HG03565 (cell line): Measurements from ENCODE around the gene FBXL13.
"Not testable (repeated sequence)": the region's sequence is repeated elsewhere in the genome, so short reads cannot be mapped to it uniquely, and the experiment has no call there.

ENCODE experiments used
- ATAC-seq: cut with Tn5 transposase; IDR thresholded peaks from one replicate; pipeline ENCODE4 v1.9.1; 2021; ENCODE audit warnings: mild to moderate bottlenecking, moderate library complexity; ENCODE audit not compliant: unreplicated experiment

FBXL13 gene

DNA sequence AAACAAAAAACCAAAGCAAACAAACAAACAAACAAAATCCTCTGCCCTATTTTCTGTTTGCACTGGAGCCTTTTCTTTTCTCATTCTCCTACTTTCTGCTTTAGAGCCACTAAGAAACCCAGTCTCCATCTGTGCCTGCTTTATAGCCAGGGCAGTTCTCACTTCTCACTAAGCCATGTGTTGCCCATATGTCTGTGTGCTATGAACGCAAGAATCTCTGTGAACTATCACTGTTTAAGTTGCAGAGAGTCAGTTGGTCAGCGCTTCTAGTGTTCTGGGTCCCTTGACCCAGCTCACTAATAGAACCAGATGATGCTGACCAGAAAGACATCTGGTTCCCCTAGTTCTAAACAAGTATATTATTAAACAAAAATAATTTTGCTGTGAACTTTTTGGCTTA is 244.4 kb downstream of the FBXL13 start:
- no peak for ATAC-seq

DNA sequence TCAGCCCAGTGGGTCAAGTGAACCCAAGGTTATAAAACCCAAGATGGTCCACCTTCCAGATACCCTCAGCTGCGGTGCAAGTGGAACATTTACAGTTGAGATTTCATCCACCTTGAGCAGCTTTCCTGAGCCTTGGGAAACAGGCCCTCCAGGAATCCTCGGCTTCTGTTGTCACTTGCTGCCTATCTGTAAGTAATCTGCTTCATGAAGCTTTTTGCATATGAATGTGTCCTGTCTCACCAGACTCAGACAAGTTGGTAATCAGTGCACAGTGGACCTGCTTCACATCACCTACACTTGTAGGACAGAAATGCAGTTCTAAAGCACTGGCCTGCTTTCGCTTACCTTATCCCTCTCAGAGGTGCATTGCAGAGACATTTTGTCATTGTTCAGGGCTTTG is 245.5 kb downstream of the FBXL13 start:
- ATAC-seq = no peak

DNA sequence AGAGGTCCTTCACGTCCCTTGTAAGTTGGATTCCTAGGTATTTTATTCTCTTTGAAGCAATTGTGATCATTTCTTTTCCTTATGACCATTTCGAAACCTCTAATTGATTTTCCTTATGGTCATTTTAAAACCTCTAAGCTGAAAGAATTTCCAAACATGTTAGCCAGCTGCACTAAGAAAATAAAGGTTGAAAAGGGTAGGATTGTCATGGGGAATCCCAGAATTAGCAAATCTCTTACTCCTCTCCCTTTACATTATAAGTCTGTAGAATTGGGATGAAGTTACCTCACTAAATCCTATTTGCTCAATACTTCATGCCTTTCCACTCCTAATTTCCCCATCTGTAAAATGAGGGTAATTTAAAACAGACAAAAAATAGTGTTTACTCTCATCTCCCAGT is 246.3 kb downstream of the FBXL13 start:
- ATAC-seq = no peak

DNA sequence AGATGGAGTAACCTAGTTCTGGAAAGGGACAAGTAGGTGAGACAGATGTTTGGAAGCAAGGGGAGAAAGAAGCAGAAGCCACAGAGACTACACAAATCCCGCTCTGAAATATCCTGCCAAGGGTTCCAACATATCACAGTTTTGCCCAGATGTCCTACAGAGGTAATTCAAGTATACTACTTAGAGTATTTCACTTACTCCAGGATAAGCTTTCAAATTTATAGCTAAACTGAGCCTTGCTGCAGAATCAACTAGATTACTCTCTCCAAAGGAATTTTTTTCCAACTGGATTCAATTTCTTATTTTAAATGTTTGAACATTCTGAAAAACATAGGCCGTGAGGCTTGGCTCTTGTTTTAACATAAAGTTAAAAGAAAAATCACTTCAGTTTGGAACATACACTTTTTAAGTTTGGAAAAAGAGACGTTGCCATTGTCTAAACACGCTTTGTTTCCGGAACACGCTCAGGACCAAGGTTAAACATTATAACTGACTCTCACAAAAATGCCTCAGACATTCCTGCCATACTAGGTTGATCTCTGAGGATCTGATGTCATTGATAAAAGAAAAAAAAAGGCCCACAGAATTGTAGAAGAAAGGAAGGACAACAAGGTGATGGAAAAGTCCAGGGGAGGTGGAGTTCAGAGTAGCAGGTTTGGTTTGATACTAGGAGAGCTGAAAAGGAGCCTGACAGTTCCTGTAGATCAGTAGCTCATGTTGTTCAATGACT is 251.0 kb downstream of the FBXL13 start:
- ATAC-seq = no peak

DNA sequence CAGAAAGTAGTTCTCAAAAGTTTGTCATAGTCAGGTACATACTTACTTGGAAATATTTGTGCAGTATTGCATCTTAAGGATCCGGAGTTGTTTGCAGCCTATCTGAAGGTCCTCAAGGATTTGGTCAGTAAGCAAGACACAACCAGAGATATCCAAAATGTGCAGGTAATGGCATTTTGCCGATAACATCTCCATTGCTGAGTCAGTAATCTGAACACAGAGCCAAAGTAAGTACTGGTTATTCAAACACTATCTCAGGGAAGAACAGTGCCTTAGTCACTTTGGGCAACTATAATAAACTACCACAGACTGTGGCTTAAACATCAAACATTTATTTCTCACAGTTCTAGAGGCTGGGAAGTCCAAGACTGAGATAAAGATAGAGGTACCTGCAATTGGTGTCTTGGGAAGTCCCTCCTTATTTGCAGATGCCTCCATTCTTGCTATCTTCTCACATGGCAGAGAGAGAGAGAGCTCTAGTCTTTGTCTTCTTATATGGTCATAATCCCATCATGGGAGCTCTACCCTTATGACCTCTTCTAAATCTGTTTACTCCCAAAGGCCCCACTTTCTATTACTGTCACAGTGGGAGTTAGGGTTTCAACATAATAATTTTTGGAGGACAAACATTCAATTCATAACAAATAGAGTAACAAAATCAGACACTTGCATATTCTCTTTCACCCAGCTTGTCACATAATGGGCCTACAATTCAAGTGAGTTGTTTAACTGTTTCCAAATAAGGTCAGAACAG is 252.4 kb downstream of the FBXL13 start:
- ATAC-seq = no peak

DNA sequence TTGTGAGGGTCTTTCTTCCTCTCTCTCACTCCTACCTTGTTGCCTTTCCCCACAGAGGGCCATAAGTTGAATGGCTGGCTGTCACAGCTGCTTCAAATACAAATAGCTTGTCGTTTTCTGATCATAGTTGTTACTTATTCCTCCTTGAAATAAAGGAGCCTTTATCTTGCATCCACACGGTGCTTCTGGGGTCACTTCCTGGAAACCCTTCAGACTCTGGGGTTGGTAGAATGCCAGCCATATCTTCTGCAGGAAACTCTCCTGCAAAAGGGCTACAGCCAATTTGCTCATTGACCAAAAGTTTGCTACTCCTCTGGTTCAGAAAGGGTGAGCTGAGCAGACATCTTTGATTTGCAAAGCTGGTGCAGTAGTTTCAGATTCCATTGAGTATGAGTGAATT is 255.4 kb downstream of the FBXL13 start:
- ATAC-seq = no peak

DNA sequence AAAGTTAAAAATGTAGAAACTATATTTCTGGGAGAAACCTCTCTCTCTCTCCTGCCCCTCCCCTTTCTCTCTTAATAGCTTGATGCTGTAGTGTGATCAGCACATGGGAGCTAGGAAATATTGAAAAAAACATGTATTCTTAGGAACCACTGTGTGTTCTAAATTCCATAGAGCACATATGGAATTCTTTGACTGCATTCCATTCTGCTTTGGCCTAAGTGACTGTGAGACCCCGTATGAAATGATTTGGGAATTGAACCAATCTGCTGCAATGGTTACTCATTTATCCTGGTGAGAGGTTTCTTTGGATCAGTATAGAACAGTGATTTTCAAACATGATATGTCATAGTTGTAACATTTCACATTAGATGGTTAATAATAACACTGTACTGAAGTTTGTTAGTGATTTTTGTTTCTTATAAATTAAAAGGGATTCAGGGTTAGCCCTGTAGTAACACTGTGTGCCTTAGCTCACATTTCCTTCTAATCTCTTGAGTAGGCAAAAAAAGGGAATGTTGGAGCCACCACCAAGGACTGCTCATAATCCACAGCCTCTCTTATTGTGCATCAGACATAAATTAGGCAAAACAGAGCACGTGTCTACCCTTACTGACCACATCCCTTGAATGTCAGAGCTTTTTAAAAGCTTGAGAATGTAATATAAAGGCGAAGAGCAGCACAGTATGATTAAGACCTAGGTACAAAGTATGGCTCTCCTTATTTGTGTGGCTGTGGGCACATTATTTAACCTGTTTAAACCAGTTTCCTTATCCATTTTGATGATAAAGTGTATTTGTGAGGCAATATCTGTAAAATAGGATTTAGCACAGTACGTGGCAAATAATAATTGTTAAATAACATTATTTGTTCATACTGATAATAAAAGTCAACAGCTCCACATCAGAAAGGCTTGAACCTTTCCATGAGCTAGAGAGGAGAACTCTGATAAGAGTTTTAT is 256.7 kb downstream of the FBXL13 start:
- ATAC-seq = no peak

DNA sequence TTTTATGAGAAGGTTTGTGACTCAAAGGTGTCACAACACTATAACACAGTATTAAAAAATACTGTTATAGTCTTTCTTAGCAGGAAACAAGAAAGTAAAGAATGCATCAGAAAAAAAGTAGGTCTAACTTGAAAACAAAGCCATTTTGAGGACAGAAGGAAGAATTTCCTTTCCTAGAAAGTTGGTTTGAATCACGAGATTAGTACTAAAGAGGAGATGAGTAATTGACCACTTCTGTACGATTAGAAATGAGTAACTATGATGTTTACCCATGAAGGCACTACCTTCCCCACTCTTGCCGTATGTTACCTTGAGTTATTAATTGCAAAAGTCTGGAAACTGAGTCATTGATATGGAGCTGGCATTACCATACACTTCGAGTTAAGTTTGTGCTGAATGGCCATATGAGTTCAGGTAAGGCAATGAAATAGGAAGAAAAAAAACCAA is 260.5 kb downstream of the FBXL13 start:
- ATAC-seq = no peak

DNA sequence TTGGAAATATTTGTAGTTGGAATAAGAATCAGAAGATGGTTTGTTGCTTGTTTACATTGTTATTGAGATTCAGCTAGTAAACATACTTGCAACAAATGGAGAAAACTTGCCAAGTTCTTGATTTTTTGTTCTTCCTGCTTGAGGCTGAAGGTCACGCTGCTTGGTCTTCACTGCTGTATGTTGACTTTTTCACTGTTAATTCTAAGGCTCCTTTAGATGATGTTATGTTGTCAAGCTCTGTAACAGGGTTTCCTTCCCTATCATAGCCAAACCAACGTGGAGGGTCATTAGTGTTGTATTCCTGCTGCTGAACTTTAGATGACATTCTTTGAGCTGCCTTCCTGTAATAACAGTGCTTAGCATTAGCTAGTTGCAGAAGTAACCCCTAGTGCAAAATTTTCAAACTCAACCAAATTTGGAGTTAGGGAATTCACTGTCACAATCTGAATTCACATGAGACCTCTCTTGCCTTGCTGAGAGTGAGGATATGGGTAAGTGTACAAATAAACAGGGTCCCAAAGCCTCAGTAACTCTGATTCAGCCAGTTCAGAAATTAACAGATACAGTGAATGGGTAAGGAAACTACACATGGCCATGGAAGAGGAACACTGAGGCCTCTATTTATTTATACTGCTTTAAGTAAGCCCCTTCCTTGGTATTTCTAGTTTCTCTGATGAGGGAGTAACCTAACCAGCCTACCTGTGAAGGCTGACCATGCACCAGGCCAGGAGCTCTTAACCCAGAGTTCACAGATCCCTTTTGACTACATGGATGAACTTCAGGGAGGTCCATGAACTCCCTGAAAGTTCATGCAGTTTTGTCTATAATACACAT is 261.2 kb downstream of the FBXL13 start:
- no peak for ATAC-seq

DNA sequence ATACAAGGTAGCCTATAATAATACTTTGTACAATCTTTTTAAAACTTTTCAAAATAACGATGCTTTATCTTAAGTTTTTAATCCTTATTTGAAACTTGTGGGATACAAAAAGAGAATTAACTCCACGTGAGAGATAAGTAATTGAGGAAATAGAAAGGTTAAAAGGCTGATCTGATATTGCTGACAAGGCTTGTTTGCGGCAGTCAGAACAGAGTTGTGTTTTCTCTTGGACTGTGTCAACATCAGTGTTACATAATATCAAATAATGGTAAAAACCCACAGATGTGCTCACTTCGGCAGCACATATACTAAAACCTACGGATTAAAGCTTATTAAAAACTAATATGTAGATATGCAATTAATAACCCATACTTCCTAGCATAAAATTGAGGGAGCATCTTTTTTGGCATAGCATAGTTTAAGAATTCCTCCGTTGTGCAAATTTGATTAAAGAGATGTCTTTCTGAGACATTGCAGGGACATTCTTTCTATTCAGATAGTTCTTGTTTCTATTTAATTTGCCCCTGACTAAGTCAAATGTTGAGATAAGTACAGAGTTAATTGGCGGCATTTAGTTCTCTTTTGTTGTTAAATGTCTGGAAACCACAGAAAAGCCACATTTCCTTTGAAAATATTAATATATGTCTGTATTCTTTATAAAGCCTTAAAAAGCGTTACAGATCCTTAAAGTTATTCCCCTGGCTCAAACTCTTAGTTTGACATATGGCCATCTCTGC is 262.5 kb downstream of the FBXL13 start:
- no peak for ATAC-seq

DNA sequence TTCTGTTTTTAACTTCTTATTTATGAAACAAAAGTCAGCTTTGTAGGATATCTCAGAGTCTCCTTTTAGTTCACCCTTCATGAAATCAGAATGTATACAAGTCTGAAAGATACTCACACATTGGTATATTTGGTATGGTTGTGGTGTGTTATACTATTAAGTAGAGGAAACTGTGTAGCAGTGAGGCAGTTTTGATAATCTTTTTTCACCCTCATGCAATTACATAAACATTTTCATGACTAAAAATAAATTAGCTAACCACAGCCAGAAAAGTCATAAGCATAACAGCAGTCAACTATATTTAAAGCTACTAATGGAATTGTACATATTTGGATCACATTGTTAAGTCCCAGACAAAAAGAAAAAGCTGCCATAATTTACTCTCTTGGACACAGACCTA is 263.7 kb downstream of the FBXL13 start:
- no peak for ATAC-seq

DNA sequence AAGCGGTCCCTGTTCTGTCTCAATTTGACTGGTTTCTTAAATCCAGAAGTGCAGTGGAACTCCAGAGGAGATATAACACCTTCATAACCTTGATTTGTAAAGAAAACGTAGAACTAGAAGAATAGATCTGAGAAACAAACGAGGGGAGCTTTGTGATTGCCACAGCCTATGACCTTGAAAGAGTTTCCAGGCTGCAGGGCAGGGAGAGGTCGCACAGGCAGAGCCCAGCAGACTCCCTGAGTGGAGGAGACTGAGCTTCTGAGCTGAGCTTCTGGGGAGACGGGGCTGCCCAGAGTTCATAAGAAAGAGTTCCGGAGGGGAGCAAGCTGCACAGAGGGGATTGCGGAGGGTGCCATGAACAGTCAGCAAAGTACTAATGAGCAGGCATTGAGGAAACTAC is 268.0 kb downstream of the FBXL13 start:
- no peak for ATAC-seq

DNA sequence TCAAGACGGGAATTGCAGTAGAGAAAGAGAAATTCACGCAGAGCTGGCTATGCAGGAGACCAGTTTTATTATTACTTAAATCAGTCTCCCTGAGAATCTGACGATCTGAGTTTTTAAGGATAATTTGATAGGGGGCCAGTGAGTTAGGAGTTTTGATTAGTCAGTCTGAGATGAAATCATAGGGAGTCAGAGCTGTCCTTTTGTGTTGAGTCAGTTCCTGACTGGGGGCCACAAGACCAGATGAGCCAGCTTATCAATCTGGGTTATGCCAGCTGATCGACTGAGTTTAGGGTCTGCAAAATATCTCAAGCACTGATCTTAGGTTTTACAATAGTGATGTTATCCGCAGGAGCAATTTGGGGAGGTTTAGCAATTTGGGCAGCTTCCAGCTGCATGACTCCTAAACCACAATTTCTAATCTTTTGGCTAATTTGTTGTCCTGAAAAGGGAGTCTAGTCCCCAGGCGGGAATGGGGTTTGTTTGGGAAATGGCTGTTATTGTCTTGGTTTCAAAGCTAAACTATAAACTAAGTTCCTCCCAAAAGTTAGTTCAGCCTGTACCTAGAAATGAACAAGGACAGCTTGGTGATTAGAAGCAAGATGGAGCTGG is 278.5 kb downstream of the FBXL13 start:
- ATAC-seq = not testable (repeated sequence)

DNA sequence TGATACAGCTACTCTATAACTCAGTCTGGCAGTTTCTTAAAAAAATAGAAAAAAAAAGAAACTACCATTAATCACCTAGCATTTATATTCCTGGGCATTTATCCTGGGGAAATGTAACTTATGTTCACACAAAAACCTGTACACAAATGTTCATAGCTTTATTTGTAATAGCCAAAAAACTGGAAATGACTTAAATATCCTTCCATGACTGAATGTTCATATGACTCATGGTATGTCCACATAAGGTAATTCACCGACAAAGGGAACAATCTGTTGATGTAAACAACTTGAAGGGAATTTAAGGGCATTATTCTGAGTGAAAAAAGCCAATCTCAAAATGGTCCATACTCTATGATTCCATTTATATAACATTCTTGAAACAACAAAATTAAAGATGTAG is 280.0 kb downstream of the FBXL13 start:
- ATAC-seq = not testable (repeated sequence)

DNA sequence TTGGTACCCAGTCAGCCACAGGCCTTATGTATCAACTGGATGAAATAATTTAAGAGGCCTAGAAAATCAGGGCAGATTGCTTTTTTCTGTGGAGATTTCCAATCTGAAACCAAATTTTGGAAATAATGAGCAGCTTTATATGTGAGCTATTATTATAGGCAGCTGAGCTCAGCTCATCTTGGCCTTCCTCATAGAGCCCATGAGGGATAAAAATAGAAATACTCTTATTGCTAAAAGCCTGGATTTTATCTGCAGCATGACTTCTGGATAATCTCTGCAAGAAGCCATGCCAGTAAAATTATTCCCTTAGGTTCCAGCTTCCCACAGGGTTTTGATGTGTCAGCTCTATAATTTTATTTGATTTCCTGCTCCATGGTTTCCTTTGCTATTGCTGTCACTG is 282.8 kb downstream of the FBXL13 start:
- ATAC-seq = not testable (repeated sequence)

DNA sequence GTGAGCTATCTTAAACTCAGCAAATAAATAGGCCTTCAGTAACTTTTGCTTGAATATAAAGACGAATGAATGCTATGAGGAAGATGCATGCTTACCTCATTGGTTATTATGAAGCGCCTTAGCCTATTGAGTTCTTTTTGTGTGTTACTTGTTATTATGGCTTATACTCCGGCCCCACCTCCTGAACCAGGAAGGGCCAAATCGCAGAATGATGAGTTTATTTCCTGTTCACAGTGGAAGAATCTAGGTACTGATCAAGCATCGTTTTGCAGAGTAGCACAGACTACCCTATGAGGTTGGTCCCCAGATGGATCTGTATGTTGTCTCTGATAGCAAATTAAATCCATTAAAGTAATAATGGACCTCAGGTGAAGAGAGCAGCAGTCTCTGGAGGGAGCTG is 283.2 kb downstream of the FBXL13 start:
- ATAC-seq = not testable (repeated sequence)

DNA sequence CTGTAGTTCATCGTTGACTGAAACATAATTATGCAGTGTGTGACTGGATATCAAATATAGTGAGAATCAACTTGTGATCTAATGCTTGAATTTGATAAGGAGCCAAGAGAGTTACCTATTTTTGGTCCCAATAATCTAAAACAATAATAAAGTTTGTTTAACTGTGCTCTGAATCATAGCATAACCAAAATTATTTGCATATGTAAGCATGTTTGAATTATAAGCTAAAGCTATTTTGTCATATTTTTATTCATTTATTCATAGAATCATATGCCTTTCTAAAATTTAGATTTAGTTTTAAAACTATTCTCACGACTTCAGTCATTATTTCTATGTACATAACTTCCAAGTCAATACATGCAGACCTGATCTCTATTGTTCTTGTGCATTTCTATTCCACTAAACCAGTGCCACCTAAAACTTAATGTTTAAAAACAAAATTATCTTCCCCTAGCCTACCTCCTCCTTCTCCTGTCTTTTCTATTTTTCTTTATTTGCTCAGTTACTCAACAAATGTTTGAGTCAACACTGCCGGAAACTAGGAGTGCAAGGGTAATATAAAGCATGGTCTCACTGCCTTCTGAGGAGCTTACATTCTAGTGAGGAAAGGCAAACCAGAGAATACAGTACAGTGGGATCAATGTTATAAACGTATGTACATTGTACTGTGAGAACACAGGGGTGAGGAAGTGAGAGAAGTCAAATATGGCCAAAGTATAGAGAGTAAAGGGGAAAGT is 284.1 kb downstream of the FBXL13 start:
- ATAC-seq = not testable (repeated sequence)

DNA sequence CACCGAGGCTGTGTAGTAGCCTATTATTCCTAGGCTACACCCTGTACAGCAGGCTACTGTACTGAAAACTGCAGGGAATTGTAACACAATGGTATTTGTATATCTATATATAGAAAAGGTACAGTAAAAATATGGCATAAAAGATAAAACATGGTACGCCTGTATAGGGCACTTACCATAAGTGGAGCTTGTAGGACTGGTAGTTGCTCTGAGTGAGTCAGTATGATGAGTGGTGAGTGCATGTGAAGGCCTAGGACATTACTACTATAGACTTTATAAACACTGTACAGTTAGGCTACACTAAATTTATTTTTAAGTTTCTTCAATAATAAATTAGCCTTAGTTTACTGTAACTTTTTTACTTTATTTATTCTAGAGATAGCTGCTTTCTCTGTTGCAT is 285.8 kb downstream of the FBXL13 start:
- not testable (repeated sequence) for ATAC-seq

DNA sequence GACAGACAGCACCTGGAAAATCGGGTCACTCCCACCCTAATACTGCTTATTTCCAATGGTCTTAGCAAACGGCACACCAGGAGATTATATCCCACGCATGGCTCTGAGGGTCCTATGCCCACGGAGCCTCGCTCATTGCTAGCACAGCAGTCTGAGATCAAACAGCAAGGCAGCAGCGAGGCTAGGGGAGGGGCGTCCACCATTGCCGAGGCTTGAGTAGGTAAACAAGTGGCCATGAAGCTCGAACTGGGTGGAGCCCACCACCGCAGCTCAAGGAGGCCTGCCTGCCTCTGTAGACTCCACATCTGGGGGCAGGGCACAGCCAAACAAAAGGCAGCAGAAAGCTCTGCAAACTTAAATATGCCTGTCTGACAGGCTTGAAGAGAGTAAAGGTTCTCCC is 293.7 kb downstream of the FBXL13 start:
- not testable (repeated sequence) for ATAC-seq
